Measurements from ENCODE around the gene BUD13.

Gene BUD13

DNA sequence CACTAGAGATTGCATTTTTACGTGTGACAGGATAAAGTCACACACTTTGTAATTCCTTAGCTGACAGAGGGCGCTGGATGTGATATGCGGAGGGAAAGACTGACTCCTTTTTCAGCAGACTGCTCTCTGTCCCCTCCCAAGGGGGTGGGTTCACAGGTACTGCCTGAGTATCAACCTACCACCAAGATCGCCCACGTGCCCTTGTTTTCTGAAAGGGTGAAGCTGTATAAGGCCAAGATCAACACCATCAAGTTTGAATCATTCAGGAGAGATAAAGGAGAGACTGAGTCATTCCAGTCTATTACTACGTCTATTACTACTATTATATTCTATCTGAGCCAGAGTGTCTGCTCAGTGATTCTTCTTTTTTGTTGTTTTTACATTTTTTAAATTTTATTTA, 30.7 kb downstream of the BUD13 start:
- no peak for DNase-seq

- DNase-seq, result no peak
These were observed 32.0 kb downstream of the BUD13 start for GRCh38 chr11:116740741-116741140.

GRCh38 chr11:116738975-116739374, 33.8 kb downstream of the BUD13 start:
- DNase-seq, result no peak

GRCh38 chr11:116736763-116737162, 36.0 kb downstream of the BUD13 start:
- no peak for DNase-seq

GRCh38 chr11:116733969-116734508, 38.7 kb downstream of the BUD13 start:
- DNase-seq, result no peak

GRCh38 chr11:116733043-116733755, 39.6 kb downstream of the BUD13 start:
- DNase-seq, result no peak

DNA sequence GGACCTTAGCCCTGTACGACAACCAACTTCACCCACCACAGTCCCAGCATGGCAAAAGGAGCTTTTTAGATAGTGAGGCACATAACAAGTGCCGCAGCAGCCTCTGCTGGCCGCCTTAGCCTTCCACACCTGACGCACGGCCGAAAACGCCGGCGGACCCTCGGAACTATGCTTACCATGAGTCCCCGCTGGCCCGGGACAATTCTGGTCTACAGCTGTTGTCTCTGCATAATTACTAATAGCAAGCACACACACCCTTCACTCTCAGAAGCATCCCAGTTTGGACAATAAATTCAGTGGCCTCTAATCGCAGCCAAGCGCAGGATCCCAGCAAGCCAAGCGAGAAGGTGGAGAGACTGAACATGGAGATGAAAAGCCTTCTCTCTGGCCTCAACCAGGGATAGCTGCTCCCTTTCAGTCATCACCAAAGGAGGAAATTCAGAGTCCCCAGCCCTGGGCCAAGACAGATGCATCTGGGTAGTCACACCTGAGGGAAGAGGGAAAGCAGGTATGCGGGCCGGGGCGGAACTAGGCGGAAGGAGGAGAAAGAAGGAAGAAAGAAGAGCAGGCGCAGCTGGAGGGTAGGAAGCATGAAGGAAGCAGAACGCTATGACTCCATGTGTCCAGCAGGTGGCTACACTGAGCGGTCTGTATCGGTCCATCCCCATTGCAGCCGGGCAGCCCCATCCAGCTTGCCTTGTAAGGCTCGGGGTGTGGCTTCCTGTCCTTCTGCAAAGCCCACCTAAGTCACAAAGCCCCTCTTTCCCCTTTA, 40.3 kb downstream of the BUD13 start:
- peak; percentile 58 for DNase-seq

- no peak for DNase-seq
These were observed 41.0 kb downstream of the BUD13 start for GRCh38 chr11:116731821-116732220.

- no peak for DNase-seq
These were observed 41.6 kb downstream of the BUD13 start for GRCh38 chr11:116731097-116731761.

GRCh38 chr11:116730601-116731000, 42.2 kb downstream of the BUD13 start:
- no peak for DNase-seq

DNA sequence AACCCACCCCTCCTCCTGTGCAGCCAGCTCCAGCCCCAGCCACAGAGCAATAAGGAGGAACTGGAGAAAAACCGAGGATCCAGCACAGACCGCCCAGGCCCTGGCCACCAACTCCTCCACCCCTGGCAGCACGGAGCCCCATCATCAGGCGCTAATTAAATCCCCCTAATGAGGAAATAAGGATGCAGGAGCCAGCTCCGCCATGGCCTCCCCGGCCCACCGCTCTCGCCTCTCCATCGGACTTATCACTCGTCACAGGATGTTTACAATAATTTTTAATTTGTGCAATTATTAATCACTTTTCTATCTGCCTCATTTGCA, 42.6 kb downstream of the BUD13 start:
- no peak for DNase-seq

DNA sequence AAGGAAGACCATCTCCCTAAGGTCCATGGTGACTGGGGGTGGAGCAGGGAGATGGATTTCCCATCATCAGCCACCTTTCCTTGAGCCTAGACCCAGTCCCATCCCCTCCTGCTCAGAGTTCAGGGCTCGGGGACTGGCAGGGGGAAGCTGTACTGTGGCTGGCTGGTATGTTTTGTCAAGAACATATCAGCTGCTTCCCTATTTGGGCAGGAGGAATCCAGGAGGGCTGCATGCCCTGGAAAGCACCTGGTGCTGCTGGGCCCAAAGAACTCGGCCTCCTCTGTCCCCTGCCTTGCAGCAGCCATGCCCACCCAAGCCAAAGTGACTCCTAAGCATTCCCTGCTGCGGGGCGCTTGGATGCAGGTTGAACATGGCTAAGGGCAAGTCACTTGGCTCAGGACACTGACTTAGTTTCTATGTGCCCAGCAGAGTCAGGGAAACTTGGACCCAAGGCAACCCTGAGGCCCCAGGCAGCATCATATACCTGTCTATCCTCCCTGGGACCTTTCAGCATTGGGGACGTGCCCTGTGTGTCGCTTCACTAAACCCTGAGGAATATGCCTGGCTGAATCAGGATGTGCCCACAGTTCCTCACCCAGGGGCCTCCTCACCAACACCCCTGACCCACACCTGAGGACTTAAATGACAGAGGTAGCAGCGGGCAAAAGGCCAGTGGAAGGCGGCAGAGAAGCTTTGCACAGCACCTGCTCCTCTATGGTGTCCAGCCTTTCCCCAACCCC, 43.1 kb downstream of the BUD13 start:
- DNase-seq, result no peak

DNA sequence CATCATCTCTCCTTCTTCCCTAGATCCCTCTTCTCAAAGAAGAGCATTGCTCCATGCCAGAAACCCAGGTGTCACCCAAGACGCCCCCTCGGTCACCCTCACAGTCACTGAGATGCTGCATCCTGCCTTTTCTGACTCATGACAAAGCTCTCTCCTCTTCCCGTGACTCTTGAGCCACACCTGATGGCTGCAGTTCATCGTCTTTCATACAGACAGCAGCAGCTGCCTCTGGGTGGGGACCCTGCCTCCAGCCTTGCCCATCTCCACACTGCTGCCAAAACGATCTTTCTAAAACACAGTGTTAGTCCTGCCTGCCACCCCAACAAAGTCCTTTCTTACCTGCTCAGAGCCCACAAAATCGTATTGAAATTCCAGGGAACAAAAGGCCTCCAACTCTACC, 44.8 kb downstream of the BUD13 start:
- DNase-seq, result no peak

- no peak for DNase-seq
These were observed 47.2 kb downstream of the BUD13 start for GRCh38 chr11:116725434-116726221.

DNA sequence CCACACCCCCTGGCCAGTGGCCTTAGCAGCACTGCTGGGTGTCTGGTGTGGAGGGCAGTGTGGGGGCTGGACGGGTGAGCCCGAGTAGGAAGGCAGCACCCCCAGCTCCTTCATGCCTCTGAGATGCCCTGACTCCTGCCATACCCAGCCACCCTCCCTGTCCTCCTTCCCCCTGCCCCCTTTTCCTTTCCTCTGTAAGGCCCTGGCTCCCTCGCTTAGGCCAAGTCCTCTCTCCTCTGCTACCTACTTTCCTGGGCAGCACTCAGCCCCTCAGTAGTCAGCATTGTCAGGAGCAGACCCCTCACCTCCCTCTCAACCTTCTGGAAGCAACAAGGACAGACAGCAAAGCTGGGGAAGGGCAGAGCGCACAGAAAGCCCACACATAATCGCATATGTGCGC, 48.0 kb downstream of the BUD13 start:
- DNase-seq, result no peak

- no peak for DNase-seq
These were observed 49.3 kb downstream of the BUD13 start for GRCh38 chr11:116723511-116723910.

DNA sequence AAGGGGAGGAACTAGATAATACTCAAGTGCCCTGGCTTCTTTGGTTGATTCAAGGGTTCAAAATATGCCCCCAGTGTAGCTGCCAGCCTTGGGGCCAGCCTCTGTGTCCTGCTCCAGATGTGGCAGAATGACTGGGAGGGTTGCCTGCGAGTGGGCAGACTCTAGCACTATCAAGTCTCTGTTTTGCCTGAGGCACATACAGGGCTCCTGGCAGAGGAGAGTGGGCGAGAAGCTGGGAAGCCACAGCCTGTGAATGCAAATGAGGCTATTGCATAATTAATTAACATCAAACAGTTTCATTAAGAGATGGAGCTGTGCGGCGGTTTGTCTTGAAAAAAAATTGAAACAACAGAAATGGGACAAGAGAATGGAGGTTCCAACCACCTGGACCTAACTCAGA, 50.8 kb downstream of the BUD13 start:
- DNase-seq, result no peak

- DNase-seq, result no peak
These were observed 51.9 kb downstream of the BUD13 start for GRCh38 chr11:116720895-116721294.

DNA sequence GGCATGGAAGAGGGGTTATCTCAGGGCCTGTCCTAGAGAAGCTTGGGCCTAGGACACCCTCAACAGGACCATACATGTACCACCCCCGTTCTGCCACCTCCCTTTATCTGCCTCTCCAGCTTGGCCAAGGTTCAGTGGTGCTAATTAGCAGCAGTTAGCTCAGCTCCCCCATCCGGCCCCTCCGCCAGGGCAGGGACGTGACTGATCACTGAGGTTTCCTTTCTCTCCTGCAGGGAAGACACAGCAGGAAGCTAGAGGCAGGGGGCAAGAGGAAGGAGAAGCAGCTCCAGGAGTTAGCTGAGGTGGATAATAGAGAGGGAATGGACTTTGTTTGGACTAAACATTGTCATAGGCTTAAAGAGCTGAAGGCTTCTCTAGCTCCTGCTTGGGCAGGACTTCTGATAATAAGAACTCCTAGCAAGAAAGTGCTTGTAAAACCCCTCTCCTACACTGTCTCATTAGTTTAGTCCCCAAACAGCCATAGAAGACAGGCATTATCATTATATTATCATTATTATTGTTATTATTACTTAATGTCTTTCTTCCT, 53.8 kb downstream of the BUD13 start:
- DNase-seq, result no peak

GRCh38 chr11:116716621-116717020, 56.2 kb downstream of the BUD13 start:
- no peak for DNase-seq

GRCh38 chr11:116715383-116715782, 57.4 kb downstream of the BUD13 start:
- DNase-seq, result no peak

DNA sequence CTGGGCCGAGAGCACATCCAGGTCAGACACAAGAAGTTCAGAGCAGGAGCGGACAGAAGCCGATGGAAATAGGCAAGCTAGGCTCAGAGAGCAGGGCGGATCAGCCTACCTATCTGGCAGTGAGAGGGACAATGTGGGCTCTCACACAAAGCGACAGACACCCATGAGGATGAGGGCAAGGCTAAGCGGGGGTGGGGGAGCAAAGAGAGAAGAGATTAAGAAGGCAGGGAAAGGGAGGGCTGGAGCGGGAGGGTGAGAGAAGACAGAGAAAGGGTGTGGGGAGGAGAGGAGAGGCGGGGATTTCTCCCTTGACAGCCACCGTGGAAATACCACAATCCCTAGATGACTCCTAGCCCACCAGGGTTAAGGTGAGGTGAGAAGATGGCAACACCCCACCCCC, 57.9 kb downstream of the BUD13 start:
- no peak for DNase-seq

All from activated CD4-positive, alpha-beta T cell treated with anti-CD3 and anti-CD28 coated beads, Interleukin-2, amount 50 U/mL, for 1 hour (primary cell).